GM23248 (cell line): ENCODE data around the gene AOPEP. TPM values are rescaled to one million over a fixed set of nuclear protein-coding genes. Genes with fewer than 3 reads are reported as not detected.

ENCODE experiments used
- DNase-seq: peaks from one replicate; pipeline ENCODE4 v3.0.0-alpha.2; 2015
- H2AFZ ChIP-seq: fragments of 200-600 bp; sonication (generic); 2 replicates; pipeline ENCODE4 v1.6.1; 2016; ENCODE audit warnings: antibody characterized with exemption
- H3F3A ChIP-seq: fragments of 200-600 bp; sonication (generic); 2 replicates; pipeline ENCODE4 v1.6.1; 2016; ENCODE audit warnings: mild to moderate bottlenecking, antibody characterized with exemption, mixed run types; ENCODE audit not compliant: insufficient read depth
- H3K27ac ChIP-seq: fragments of 200-600 bp; sonication (generic); 2 replicates; pipeline ENCODE4 v1.5.1; 2016; ENCODE audit warnings: mild to moderate bottlenecking
- H3K27me3 ChIP-seq: fragments of 200-600 bp; sonication (generic); replicated peaks from 2 replicates; pipeline ENCODE4 v1.6.1; 2016; ENCODE audit warnings: mild to moderate bottlenecking; ENCODE audit not compliant: insufficient read depth
- H3K36me3 ChIP-seq: fragments of 200-600 bp; sonication (generic); 2 replicates; pipeline ENCODE4 v1.6.1; 2016; ENCODE audit warnings: low read depth, mild to moderate bottlenecking
- H3K4me1 ChIP-seq: fragments of 200-600 bp; sonication (generic); 2 replicates; pipeline ENCODE4 v1.6.1; 2016; ENCODE audit warnings: mild to moderate bottlenecking; ENCODE audit not compliant: insufficient read depth
- H3K4me2 ChIP-seq: fragments of 200-600 bp; sonication (generic); one replicate; pipeline ENCODE4 v1.6.1; 2016; ENCODE audit warnings: mild to moderate bottlenecking; ENCODE audit not compliant: unreplicated experiment
- H3K4me3 ChIP-seq: fragments of 200-600 bp; sonication (generic); 2 replicates; pipeline ENCODE4 v1.5.1; 2016; ENCODE audit warnings: mild to moderate bottlenecking
- H3K79me2 ChIP-seq: fragments of 200-600 bp; sonication (generic); 2 replicates; pipeline ENCODE4 v1.6.1; 2016; ENCODE audit warnings: mild to moderate bottlenecking; ENCODE audit not compliant: insufficient read depth
- H3K9ac ChIP-seq: fragments of 200-600 bp; sonication (generic); 2 replicates; pipeline ENCODE4 v1.6.1; 2016; ENCODE audit warnings: mild to moderate bottlenecking
- H3K9me2 ChIP-seq: fragments of 200-600 bp; sonication (generic); 2 replicates; pipeline ENCODE4 v1.6.1; 2016; ENCODE audit warnings: mixed run types, mild to moderate bottlenecking, moderate library complexity; ENCODE audit not compliant: insufficient read depth
- H3K9me3 ChIP-seq: fragments of 200-600 bp; sonication (generic); one replicate; pipeline ENCODE4 v1.6.1; 2017; ENCODE audit warnings: low read depth
- H4K20me1 ChIP-seq: fragments of 200-600 bp; sonication (generic); 2 replicates; pipeline ENCODE4 v1.6.0; 2016; ENCODE audit not compliant: insufficient read depth
- EZH2 ChIP-seq: fragments of 200-600 bp; sonication (generic); IDR thresholded peaks from 2 replicates; pipeline ENCODE4 v1.6.1; 2018; ENCODE audit warnings: antibody characterized with exemption, mild to moderate bottlenecking; ENCODE audit not compliant: insufficient read depth, poor library complexity, severe bottlenecking
- EZH2phosphoT487 ChIP-seq: fragments of 200-600 bp; sonication (generic); IDR thresholded peaks from 2 replicates; pipeline ENCODE4 v1.6.1; 2018; ENCODE audit warnings: antibody characterized with exemption, moderate library complexity, mild to moderate bottlenecking, low read depth; ENCODE audit not compliant: insufficient read depth
- WGBS, 2 experiments: methylation state at CpG; one replicate each; pipeline ENCODE4 v1.1.6; 2015 to 2017; ENCODE audit warnings: low lambda C conversion rate in 2 of 2, low coverage in 1 of 2; ENCODE audit errors: missing lambda C conversion rate in 2 of 2; 5-methylcytosine and 5-hydroxymethylcytosine counted together
- in situ Hi-C: fragments of 300-500 bp; cut with MboI; formaldehyde crosslinking; loops from 2 replicates; pipeline ENCODE4 v1.15.0; 2020
- polyA plus RNA-seq: library from polyadenylated mRNA; unstranded; fragments of >200 nt; fragmentation: Nextera tagmentation; extraction: Ambion mirVana; gene quantifications from 2 replicates; pipeline ENCODE4 v1.2.1, GENCODE V29; 2016
- total RNA-seq: library from RNA; depleted of rRNA; stranded (reverse); fragments of >200 nt; shearing (Covaris generic); gene quantifications from 2 replicates; pipeline ENCODE4 v1.2.3, GENCODE V29; 2014

AOPEP gene
- total and polyA plus RNA-seq, 2 experiments from 2014 or later = 90.0 to 120 TPM

DNA sequence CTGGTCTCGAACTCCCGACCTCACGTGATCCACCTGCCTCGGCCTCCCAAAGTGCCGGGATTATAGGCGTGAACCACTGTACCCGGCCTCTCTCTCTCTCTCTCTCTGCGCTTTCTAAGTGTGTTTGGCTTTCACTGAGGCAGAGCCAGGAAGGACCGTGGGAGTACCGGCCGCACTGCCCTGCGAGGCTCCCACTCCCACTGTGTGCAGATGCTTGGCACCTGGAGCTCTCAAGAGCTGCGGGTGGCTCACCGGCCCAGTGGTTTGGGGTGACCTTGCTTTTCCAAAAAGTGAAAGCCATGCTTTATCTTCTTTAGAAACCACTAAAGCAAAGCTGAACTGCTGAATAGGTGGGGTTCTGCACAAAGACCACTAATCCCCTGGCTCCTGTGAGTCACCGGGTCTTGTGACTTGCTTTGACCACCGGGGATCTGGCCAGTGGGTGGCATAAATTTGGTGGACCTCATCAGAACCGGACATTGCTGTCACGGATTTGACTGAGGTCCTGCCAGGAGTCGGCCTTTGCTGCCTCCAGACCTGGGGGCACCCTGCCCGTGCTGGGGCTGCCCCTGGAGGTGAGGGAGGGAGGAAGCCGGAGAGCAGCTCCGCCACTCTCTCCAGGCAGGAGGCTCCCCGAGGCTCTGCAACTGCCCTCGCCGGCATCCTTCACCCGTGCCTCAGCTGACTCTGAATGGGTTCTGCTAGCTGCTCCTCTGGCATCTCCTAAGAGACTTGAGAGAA lies 362.1 kb downstream of the AOPEP start:
- H3K9me2 ChIP-seq = no peaks in the 10 kb centered on the region
- H3K9ac ChIP-seq = no peak overlapping the region
- no peaks in the 10 kb centered on the region for H3K9me3 ChIP-seq
- no peaks in the 10 kb centered on the region for H3K27me3 ChIP-seq
- peak overlapping the region; percentile 86 for H3K27ac ChIP-seq
- H3K4me1 ChIP-seq = peaks cover 45% of the 10 kb centered on the region
- H3K79me2 ChIP-seq = peaks cover 65% of the 10 kb centered on the region
- H3K4me3 ChIP-seq = no peak overlapping the region
- peaks cover 57% of the 10 kb centered on the region for H3F3A ChIP-seq
- H3K4me2 ChIP-seq = no peak overlapping the region
- no peak overlapping the region for H2AFZ ChIP-seq
- H3K36me3 ChIP-seq = peaks cover 54% of the 10 kb centered on the region
- DNase-seq = no peak
- WGBS, 2 experiments = 88 to 90% methylated on average over 23 to 26 of the region's 26 CpGs
- H4K20me1 ChIP-seq = 0 out of 2 replicates have a peak, but pooled peaks cover 3% of the 10 kb centered on the region
- in situ Hi-C loops = no loop called here
- TF ChIP-seq EZH2 (no peak), EZH2phosphoT487 (no peak)

DNA sequence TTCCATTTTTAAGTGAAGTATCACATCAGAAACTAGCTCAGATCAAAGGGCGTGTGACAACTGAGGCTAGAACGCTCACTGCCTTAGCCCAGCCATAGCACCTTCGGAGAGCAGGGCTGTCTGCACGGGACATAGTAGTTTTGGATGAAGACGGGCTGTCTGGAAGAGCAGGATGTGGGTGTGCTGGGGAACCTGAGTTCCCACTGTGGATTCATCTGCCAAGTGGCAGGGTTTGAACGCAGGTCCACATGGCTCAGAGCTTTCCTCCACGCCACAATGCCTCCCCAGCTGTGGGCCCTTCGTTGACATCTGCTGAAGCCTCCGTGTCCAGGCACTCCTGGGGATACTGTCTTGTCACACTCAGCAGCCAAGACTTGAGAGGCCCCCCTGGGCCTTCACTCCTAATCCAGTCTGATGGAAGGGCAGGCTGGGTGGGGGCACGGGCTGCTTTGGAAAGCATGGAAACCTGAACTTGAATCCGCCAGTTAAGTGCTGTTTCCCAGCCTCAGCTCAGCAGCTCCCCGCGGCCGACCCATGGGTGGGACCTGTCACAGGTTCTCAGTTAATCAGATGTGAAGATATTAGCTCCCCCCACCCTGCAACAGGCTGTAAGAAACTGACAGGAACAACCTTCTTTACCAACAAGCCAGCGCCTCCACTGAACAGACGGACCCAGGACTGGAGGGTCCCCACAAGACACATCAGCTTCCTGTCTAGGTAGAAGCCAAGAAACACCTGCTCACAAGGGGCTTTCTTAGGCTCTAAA lies 362.9 kb downstream of the AOPEP start:
- Histone ChIP-seq H3K79me2 (peaks cover 58% of the 10 kb centered on the region), H3K9ac (peak overlapping the region; percentile 18; the same call in 1 of the 2 replicates), H3K27me3 (no peaks in the 10 kb centered on the region), H3K27ac (peak overlapping the region; percentile 86), H3K4me2 (no peak overlapping the region), H3K4me3 (no peak overlapping the region), H2AFZ (no peak overlapping the region), H3K9me3 (no peaks in the 10 kb centered on the region), H3K9me2 (no peaks in the 10 kb centered on the region), H3F3A (peaks cover 55% of the 10 kb centered on the region), H3K4me1 (peaks cover 45% of the 10 kb centered on the region), H3K36me3 (peaks cover 45% of the 10 kb centered on the region), H4K20me1 (no peaks in the 10 kb centered on the region)
- in situ Hi-C loops = no loop called here
- TF ChIP-seq EZH2 (no peak), EZH2phosphoT487 (no peak)
- no peak for DNase-seq
- WGBS, 2 experiments = 87 to 92% methylated on average over 16 of the region's 16 CpGs

DNA sequence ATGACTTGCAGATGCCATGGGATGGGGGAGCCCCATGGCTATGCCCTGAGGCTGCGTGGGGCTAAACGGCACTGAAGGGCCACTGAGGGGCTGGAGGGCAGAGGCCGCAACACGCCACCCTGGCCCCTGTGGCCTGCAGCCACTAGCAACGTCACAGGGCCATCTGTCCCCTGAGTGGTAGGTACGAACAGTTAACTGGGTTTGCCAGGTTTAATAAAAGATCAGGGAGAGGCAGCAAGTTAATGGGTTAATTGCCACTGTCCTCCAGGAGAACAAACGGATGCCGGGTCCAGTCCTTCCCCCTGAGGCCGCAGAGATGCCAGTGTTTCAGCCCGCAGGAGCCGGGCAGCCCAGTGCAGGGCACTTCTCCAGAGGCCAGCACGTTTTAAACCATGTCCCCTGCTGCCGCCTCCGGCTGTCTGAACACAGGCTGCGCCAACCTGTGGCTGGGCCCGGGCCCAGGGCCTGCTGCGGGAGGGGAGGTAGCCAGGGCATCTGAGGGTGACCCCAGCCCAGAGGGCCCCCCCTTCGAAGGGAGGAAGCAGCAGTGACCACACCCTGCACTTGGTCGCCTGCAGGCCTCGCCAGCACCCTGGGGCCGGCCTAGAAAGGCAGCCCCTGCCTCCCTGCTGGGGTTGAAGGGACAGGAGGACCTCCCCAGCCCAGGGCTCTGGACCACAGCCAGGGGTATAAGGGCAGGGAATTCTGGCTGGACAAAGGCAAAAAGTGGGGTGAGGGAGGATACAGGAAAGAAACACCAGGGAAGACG lies 363.7 kb downstream of the AOPEP start:
- no peaks in the 10 kb centered on the region for H4K20me1 ChIP-seq
- peaks cover 56% of the 10 kb centered on the region for H3K79me2 ChIP-seq
- H3K27me3 ChIP-seq = no peaks in the 10 kb centered on the region
- H3K9me2 ChIP-seq = no peaks in the 10 kb centered on the region
- peaks cover 56% of the 10 kb centered on the region for H3F3A ChIP-seq
- peaks cover 45% of the 10 kb centered on the region for H3K4me1 ChIP-seq
- H3K4me3 ChIP-seq = no peak overlapping the region
- H3K27ac ChIP-seq = peak overlapping the region; percentile 86
- H3K4me2 ChIP-seq = no peak overlapping the region
- H3K9ac ChIP-seq = peak overlapping the region; percentile 18; the same call in 1 of the 2 replicates
- TF ChIP-seq EZH2phosphoT487 = no peak
- no peak for TF ChIP-seq EZH2
- 47 to 53% methylated on average over 19 to 22 of the region's 22 CpGs for WGBS, 2 experiments
- DNase-seq = peak; percentile 34
- no peak overlapping the region for H2AFZ ChIP-seq
- in situ Hi-C loops = no loop called here
- no peaks in the 10 kb centered on the region for H3K9me3 ChIP-seq
- H3K36me3 ChIP-seq = peaks cover 39% of the 10 kb centered on the region
